B cell (primary cell): ENCODE results near the gene DTL. TPM values are rescaled to one million over a fixed set of nuclear protein-coding genes. Genes with fewer than 3 reads are reported as not detected.

Source experiments
- ATAC-seq: fragments of 200-7000 bp; cut with Tn5 transposase; one replicate; pipeline ENCODE4 v1.10.0; 2021; ENCODE audit warnings: low read depth, mild to moderate bottlenecking, moderate number of reproducible peaks, moderate library complexity
- CTCF ChIA-PET: fragments of 350-600 bp; sonication (Branson Sonifier 250); formaldehyde crosslinking; loops from one replicate; lab custom pipeline; 2021; ENCODE audit warnings: antibody characterized with exemption, inconsistent platforms; lab: Charles Lee
- POLR2A ChIA-PET: fragments of 350-600 bp; sonication (Branson Sonifier 250); formaldehyde crosslinking; loops from one replicate; lab custom pipeline; 2021; ENCODE audit warnings: antibody characterized with exemption; lab: Charles Lee
- DNase-seq: peaks from one replicate; pipeline ENCODE4 v3.0.0; 2013
- H2AFZ ChIP-seq: 2 replicates; pipeline ENCODE4 v1.6.1; 2012; ENCODE audit warnings: mild to moderate bottlenecking, low read depth, low read length; ENCODE audit not compliant: insufficient read depth, poor library complexity, severe bottlenecking
- H3K27ac ChIP-seq, 2 donors: 1 replicate in 1 of 2; 2 replicates in 1 of 2; pipeline ENCODE4 v1.5.1; 2012 to 2013; ENCODE audit warnings: low read length in 2 of 2, mild to moderate bottlenecking in 2 of 2, moderate library complexity in 1 of 2
- H3K27me3 ChIP-seq, 4 experiments: fragments of 200-600 bp in 1 of 4; sonication (generic) in 1 of 4; replicated peaks in 1 of 4; 1 replicate in 2 of 4; 2 replicates in 2 of 4; pipeline versions ENCODE4 v1.6.1 to v1.7.0; 2013 to 2016; ENCODE audit warnings: low read length in 3 of 4, mild to moderate bottlenecking in 2 of 4, mixed read lengths in 1 of 4, moderate library complexity in 1 of 4; ENCODE audit not compliant: insufficient read depth in 4 of 4, control insufficient read depth in 3 of 4; ENCODE audit errors: control extremely low read depth in 1 of 4
- H3K36me3 ChIP-seq, 2 experiments: replicated peaks in 1 of 2; 1 replicate in 1 of 2; 2 replicates in 1 of 2; pipeline versions ENCODE4 v1.6.1 to v1.7.1; 2013; ENCODE audit warnings: low read length in 1 of 2; ENCODE audit not compliant: insufficient read depth in 2 of 2, control insufficient read depth in 1 of 2; ENCODE audit errors: control extremely low read depth in 1 of 2, extremely low read depth in 1 of 2
- H3K4me1 ChIP-seq, 2 donors: fragments of 200-600 bp in 1 of 2; sonication (generic) in 1 of 2; 1 replicate in 1 of 2; 2 replicates in 1 of 2; pipeline versions ENCODE4 v1.5.1 to v1.6.1; 2013 to 2017; ENCODE audit warnings: low read length in 2 of 2; ENCODE audit not compliant: control insufficient read depth in 2 of 2, insufficient read depth in 2 of 2
- H3K4me2 ChIP-seq: replicated peaks from 2 replicates; pipeline ENCODE3; 2012; ENCODE audit warnings: mild to moderate bottlenecking, low read depth, low read length; ENCODE audit not compliant: poor library complexity, severe bottlenecking
- H3K4me3 ChIP-seq, 5 experiments: fragments of 200-600 bp in 1 of 5; sonication (generic) in 1 of 5; 1 replicate in 3 of 5; 2 replicates in 2 of 5; pipeline versions ENCODE4 v1.5.1 to v1.7.0; 2011 to 2016; ENCODE audit warnings: low read length in 4 of 5, mild to moderate bottlenecking in 4 of 5, low read depth in 2 of 5, control low read depth in 1 of 5, moderate library complexity in 1 of 5; ENCODE audit not compliant: insufficient read depth in 1 of 5; ENCODE audit errors: control extremely low read depth in 1 of 5, extremely low read depth in 1 of 5
- H3K79me2 ChIP-seq: fragments of 200-600 bp; sonication (generic); one replicate; pipeline ENCODE4 v1.6.0; 2016; ENCODE audit warnings: low read length; ENCODE audit not compliant: control insufficient read depth, insufficient read depth
- H3K9ac ChIP-seq: fragments of 200-600 bp; sonication (generic); 2 replicates; pipeline ENCODE4 v1.6.1; 2017; ENCODE audit warnings: mild to moderate bottlenecking, low read length, moderate library complexity
- H3K9me3 ChIP-seq, 3 donors: one replicate each; pipeline versions ENCODE4 v1.6.1 to v1.7.1; 2013; ENCODE audit warnings: low read length in 2 of 3; ENCODE audit not compliant: control insufficient read depth in 2 of 3, insufficient read depth in 1 of 3; ENCODE audit errors: control extremely low read depth in 1 of 3
- H4K20me1 ChIP-seq: 2 replicates; pipeline ENCODE4 v1.6.0; 2012; ENCODE audit warnings: mild to moderate bottlenecking, low read length; ENCODE audit not compliant: insufficient read depth, control insufficient read depth, poor library complexity, severe bottlenecking
- H3K27ac Mint-ChIP-seq: one replicate; pipeline ENCODE4 v1.8.0; 2021; ENCODE audit warnings: mixed read lengths
- H3K27me3 Mint-ChIP-seq: one replicate; pipeline ENCODE4 v1.8.0; 2021; ENCODE audit warnings: mixed read lengths
- H3K4me1 Mint-ChIP-seq: one replicate; pipeline ENCODE4 v1.8.0; 2021; ENCODE audit warnings: mixed read lengths
- H3K4me3 Mint-ChIP-seq: one replicate; pipeline ENCODE4 v1.8.0; 2021; ENCODE audit warnings: mixed read lengths
- H3K9me3 Mint-ChIP-seq: one replicate; pipeline ENCODE4 v1.8.0; 2022; ENCODE audit warnings: mixed read lengths; ENCODE audit not compliant: insufficient read depth
- EZH2 ChIP-seq: IDR thresholded peaks from 2 replicates; pipeline ENCODE4 v1.6.1; 2012; ENCODE audit warnings: borderline replicate concordance, low read depth, mild to moderate bottlenecking, moderate library complexity, low read length; ENCODE audit not compliant: insufficient read depth, poor library complexity, severe bottlenecking
- WGBS: methylation state at CpG from one replicate; pipeline ENCODE4 v1.1.5; 2013; ENCODE audit warnings: missing lambda C conversion rate; ENCODE audit not compliant: insufficient coverage; 5-methylcytosine and 5-hydroxymethylcytosine counted together
- intact Hi-C: fragments of 100-400 bp; cut with micrococcal nuclease; formaldehyde crosslinking; loops from one replicate; pipeline ENCODE4 v1.10.0; 2022
- polyA plus RNA-seq: library from polyadenylated mRNA; depleted of rRNA; stranded (reverse); fragments of >200 nt; gene quantifications from 2 replicates; pipeline ENCODE4 v1.2.3, GENCODE V29; 2012
- total RNA-seq, 2 donors: library from RNA; stranded (reverse); fragments of 120-200 nt in 1 of 2; gene quantifications; 1 replicate in 1 of 2; 2 replicates in 1 of 2; pipeline versions ENCODE4 v1.2.3 to v1.2.4, GENCODE V29; 2013 to 2022
- TF ChIP-seq, protein P1 (sequence below): fragments of 200-600 bp; IDR thresholded peaks from one replicate; pipeline ENCODE4 v1.8.0; 2022; ENCODE audit warnings: antibody characterized with exemption, mild to moderate bottlenecking

Gene DTL
- total and polyA plus RNA-seq, 2 donors (not counting 1 experiment from before 2014, with no cell fraction given): 0.37 to 0.39 TPM

DNA sequence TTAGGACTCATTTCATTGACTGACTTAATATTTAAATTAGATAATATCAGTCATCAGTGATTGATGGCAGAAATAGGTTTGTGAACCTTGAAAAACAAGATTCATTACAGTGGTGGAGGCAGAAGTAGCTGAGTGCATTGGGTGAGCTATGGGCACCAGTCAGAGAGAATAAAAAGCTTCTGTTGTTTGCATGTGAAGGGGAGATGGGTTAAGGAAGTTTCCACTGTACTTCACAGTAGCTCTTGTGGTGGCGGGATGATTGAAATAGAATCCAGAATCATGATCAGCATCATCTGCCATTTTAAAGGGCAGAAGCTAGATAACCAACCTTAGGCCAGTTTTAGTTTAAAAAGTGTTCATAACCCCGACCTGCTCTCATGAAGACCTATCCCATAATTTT lies 66.2 kb downstream of the DTL start:
- H3K27me3 ChIP-seq: no peaks in the 10 kb centered on the region
- no peak overlapping the region for H3K4me2 ChIP-seq
- H3K9me3 ChIP-seq: peaks cover 0 to 10% (median 4%) of the 10 kb centered on the region in 3 donors
- H4K20me1 ChIP-seq: no peaks in the 10 kb centered on the region
- H3K9ac ChIP-seq: no peak overlapping the region
- H3K4me3 Mint-ChIP-seq: no peak overlapping the region
- intact Hi-C loops: no loop called here
- CTCF ChIA-PET: interaction anchor here (0.7 to 2.1 kb wide), 4 partner anchors 31 to 354 kb away, joined by 3 to 6 read pairs (median 3); no protein-coding TSS in a partner anchor
- POLR2A ChIA-PET: no interaction called here
- no peak overlapping the region for H2AFZ ChIP-seq
- TF ChIP-seq, protein P1, sequence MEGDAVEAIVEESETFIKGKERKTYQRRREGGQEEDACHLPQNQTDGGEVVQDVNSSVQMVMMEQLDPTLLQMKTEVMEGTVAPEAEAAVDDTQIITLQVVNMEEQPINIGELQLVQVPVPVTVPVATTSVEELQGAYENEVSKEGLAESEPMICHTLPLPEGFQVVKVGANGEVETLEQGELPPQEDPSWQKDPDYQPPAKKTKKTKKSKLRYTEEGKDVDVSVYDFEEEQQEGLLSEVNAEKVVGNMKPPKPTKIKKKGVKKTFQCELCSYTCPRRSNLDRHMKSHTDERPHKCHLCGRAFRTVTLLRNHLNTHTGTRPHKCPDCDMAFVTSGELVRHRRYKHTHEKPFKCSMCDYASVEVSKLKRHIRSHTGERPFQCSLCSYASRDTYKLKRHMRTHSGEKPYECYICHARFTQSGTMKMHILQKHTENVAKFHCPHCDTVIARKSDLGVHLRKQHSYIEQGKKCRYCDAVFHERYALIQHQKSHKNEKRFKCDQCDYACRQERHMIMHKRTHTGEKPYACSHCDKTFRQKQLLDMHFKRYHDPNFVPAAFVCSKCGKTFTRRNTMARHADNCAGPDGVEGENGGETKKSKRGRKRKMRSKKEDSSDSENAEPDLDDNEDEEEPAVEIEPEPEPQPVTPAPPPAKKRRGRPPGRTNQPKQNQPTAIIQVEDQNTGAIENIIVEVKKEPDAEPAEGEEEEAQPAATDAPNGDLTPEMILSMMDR: no peak
- no peak for TF ChIP-seq EZH2
- H3K4me1 Mint-ChIP-seq: no peaks in the 10 kb centered on the region
- H3K27ac ChIP-seq: no peak overlapping the region
- no peaks in the 10 kb centered on the region for H3K4me1 ChIP-seq
- H3K4me3 ChIP-seq: no peak overlapping the region
- DNase-seq (no peak), ATAC-seq (no peak)
- H3K36me3 ChIP-seq: no peaks in the 10 kb centered on the region
- no CpG with 5 or more reads among the region's 2 CpGs for WGBS
- H3K9me3 Mint-ChIP-seq: peaks cover 4% of the 10 kb centered on the region
- H3K27me3 Mint-ChIP-seq: no peaks in the 10 kb centered on the region
- no peak overlapping the region for H3K27ac Mint-ChIP-seq
- H3K79me2 ChIP-seq: peaks cover 8% of the 10 kb centered on the region

DNA sequence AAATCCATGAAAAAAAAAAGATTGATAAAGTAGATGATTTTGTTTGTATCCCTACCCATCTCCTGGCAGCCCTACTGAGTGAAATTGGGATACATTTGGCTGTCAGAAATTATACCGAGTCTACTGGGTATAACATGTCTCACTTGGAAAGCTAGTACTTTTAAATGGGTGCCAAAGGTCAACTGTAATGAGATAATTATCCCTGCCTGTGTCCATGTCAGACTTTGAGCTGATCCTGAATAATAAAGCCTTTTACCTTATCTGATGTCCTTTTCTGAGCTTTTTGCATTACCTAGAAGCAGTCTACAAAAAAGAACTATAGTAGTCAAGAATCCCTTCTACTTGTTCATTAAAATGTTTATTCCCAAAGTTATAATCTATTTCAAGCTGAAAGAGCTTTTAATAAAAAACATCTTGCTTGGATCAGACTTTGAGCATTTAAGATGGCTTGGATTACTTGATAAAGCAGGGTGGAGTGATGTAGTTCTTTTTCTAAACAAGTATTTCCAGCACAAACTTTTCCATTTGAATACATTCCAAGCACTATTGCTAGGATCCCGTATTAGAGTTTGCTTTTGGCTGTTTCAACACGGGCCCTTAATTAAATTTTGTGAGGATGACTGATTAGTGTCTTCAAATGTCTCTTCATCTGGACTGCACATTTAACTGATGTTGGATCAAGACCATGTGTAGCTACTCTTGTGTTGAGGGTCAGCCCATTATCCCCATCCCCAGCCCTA lies 69.2 kb downstream of the DTL start:
- DNase-seq (no peak), ATAC-seq (no peak)
- Histone ChIP-seq H3K36me3 (no peaks in the 10 kb centered on the region), H2AFZ (no peak overlapping the region), H3K27ac (no peak overlapping the region), H3K9ac (no peak overlapping the region), H3K4me3 (no peak overlapping the region), H3K27me3 (no peaks in the 10 kb centered on the region), H4K20me1 (no peaks in the 10 kb centered on the region), H3K4me2 (no peak overlapping the region), H3K9me3 (no peaks in the 10 kb centered on the region), H3K4me1 (no peaks in the 10 kb centered on the region), H3K79me2 (no peaks in the 10 kb centered on the region)
- Mint-ChIP-seq H3K4me1 (no peaks in the 10 kb centered on the region), H3K4me3 (no peak overlapping the region), H3K27ac (no peak overlapping the region), H3K9me3 (no peaks in the 10 kb centered on the region), H3K27me3 (no peaks in the 10 kb centered on the region)
- intact Hi-C loops: no loop called here
- TF ChIP-seq EZH2: no peak
- TF ChIP-seq, protein P1: no peak
- CTCF ChIA-PET: no interaction called here
- POLR2A ChIA-PET: no interaction called here
- WGBS: no CpG with 5 or more reads among the region's 3 CpGs
